SK-N-SH (cell line): Measurements from ENCODE around the gene PNCK. TPM values are rescaled to one million over a fixed set of nuclear protein-coding genes. Genes with fewer than 3 reads are reported as not detected.

ENCODE experiments used
- CTCF ChIA-PET: fragments of 300-600, 350-600 bp; formaldehyde crosslinking; extraction: SDS; loops from one replicate; lab custom pipeline; 2021; lab: Yijun Ruan, JAX
- POLR2A ChIA-PET: fragments of 350-600 bp; sonication (Branson Sonifier 250); formaldehyde crosslinking; extraction: SDS; loops from one replicate; lab custom pipeline; 2020; ENCODE audit warnings: antibody characterized with exemption, inconsistent platforms; lab: Yijun Ruan, JAX
- DNase-seq: peaks from one replicate; pipeline ENCODE4 v3.0.0; 2012
- H2AFZ ChIP-seq: fragments of 200-600 bp; sonication (generic); 2 replicates; pipeline ENCODE4 v1.8.1; 2016; ENCODE audit warnings: antibody characterized with exemption, mild to moderate bottlenecking, low read depth
- H3F3A ChIP-seq: fragments of 200-600 bp; sonication (generic); replicated peaks from 2 replicates; pipeline ENCODE3; 2016; ENCODE audit warnings: antibody characterized with exemption, mild to moderate bottlenecking; ENCODE audit not compliant: insufficient read depth
- H3K27ac ChIP-seq, 2 experiments: fragments of 200-500 bp in 1 of 2; fragments of 200-600 bp in 1 of 2; sonication (Bioruptor generic) in 1 of 2; sonication (generic), shearing (Covaris generic) in 1 of 2; 2 replicates each; pipeline versions ENCODE4 v1.5.1 to v1.6.1; 2014 to 2016; ENCODE audit warnings: low read depth in 2 of 2, inconsistent platforms in 1 of 2, low read length in 1 of 2, mild to moderate bottlenecking in 1 of 2, mixed read lengths in 1 of 2
- H3K27me3 ChIP-seq: fragments of 200-600 bp; sonication (generic), shearing (Covaris generic); 2 replicates; pipeline ENCODE4 v1.6.1; 2016; ENCODE audit warnings: mixed run types; ENCODE audit not compliant: insufficient read depth
- H3K36me3 ChIP-seq, 2 experiments: fragments of 200-500 bp in 1 of 2; fragments of 200-600 bp in 1 of 2; sonication (Bioruptor generic) in 1 of 2; sonication (generic) in 1 of 2; replicated peaks in 1 of 2; 2 replicates each; pipeline versions ENCODE3 to v1.5.1; 2014 to 2016; ENCODE audit warnings: low read length in 1 of 2, mild to moderate bottlenecking in 1 of 2; ENCODE audit not compliant: insufficient read depth in 2 of 2, control insufficient read depth in 1 of 2
- H3K4me1 ChIP-seq, 2 experiments: fragments of 200-500 bp in 1 of 2; fragments of 200-600 bp in 1 of 2; sonication (Bioruptor generic) in 1 of 2; sonication (generic), shearing (Covaris generic) in 1 of 2; 2 replicates each; pipeline versions ENCODE4 v1.5.1 to v1.6.1; 2014 to 2016; ENCODE audit warnings: low read depth in 1 of 2, low read length in 1 of 2, mixed run types in 1 of 2; ENCODE audit not compliant: insufficient read depth in 2 of 2, control insufficient read depth in 1 of 2
- H3K4me2 ChIP-seq: fragments of 200-600 bp; sonication (generic), shearing (Covaris generic); 2 replicates; pipeline ENCODE4 v1.6.1; 2017; ENCODE audit warnings: mixed run types
- H3K4me3 ChIP-seq, 2 experiments: fragments of 200-500 bp in 1 of 2; fragments of 200-600 bp in 1 of 2; sonication (Bioruptor generic) in 1 of 2; sonication (generic), shearing (Covaris generic) in 1 of 2; 2 replicates each; pipeline versions ENCODE4 v1.5.1 to v1.8.1; 2014 to 2016; ENCODE audit warnings: low read depth in 2 of 2, inconsistent platforms in 1 of 2, low read length in 1 of 2, mild to moderate bottlenecking in 1 of 2, mixed read lengths in 1 of 2, moderate library complexity in 1 of 2
- H3K79me2 ChIP-seq: fragments of 200-600 bp; sonication (generic); 2 replicates; pipeline ENCODE4 v1.8.1; 2017; ENCODE audit warnings: mild to moderate bottlenecking; ENCODE audit not compliant: insufficient read depth
- H3K9ac ChIP-seq: fragments of 200-600 bp; sonication (generic); 2 replicates; pipeline ENCODE4 v1.6.1; 2017; ENCODE audit warnings: mixed run types
- H3K9me2 ChIP-seq: fragments of 200-600 bp; sonication (generic); 2 replicates; pipeline ENCODE4 v1.6.1; 2017; ENCODE audit warnings: mixed run types
- H3K9me3 ChIP-seq: fragments of 200-600 bp; sonication (generic); 2 replicates; pipeline ENCODE4 v1.6.1; 2017; ENCODE audit warnings: mixed run types, mild to moderate bottlenecking, moderate library complexity
- H4K20me1 ChIP-seq: fragments of 200-600 bp; sonication (generic); 2 replicates; pipeline ENCODE4 v1.6.1; 2017; ENCODE audit warnings: mild to moderate bottlenecking, mixed run types; ENCODE audit not compliant: insufficient read depth
- CHD2 ChIP-seq: fragments of 150-350 bp; IDR thresholded peaks from 2 replicates; pipeline ENCODE4 v1.6.1; 2018; ENCODE audit warnings: low read length; ENCODE audit not compliant: partially characterized antibody
- FOSL2 ChIP-seq: IDR thresholded peaks from 2 replicates; pipeline ENCODE4 v1.4.0; 2012; ENCODE audit warnings: low read depth, mild to moderate bottlenecking, moderate library complexity, borderline replicate concordance
- FOXJ3 ChIP-seq: sonication (generic); formaldehyde crosslinking; IDR thresholded peaks from 2 replicates; pipeline ENCODE4 v1.5.1; 2020; ENCODE audit warnings: mild to moderate bottlenecking, missing genetic modification reagents
- GABPA ChIP-seq: IDR thresholded peaks from 2 replicates; pipeline ENCODE4 v1.4.0; 2012; ENCODE audit warnings: low read depth, mild to moderate bottlenecking
- JUND ChIP-seq: IDR thresholded peaks from 2 replicates; pipeline ENCODE4 v1.4.0; 2012
- MXI1 ChIP-seq: IDR thresholded peaks from 2 replicates; pipeline ENCODE4 v1.6.1; 2012; ENCODE audit warnings: mild to moderate bottlenecking, low read depth, low read length, improper control_type of control experiment
- NRF1 ChIP-seq: IDR thresholded peaks from 2 replicates; pipeline ENCODE4 v1.6.1; 2012; ENCODE audit warnings: low read depth, mild to moderate bottlenecking, low read length
- POLR2AphosphoS5 ChIP-seq: IDR thresholded peaks from 2 replicates; pipeline ENCODE4 v1.6.1; 2012; ENCODE audit warnings: low read depth, low read length
- RXRA ChIP-seq: IDR thresholded peaks from 2 replicates; pipeline ENCODE4 v1.4.0; 2012; ENCODE audit warnings: low read depth, mild to moderate bottlenecking, borderline replicate concordance
- SMC3 ChIP-seq: IDR thresholded peaks from 2 replicates; pipeline ENCODE4 v1.6.1; 2012; ENCODE audit warnings: low read depth, low read length, improper control_type of control experiment
- TCF12 ChIP-seq: IDR thresholded peaks from 2 replicates; pipeline ENCODE4 v1.4.0; 2012
- WGBS: methylation state at CpG from one replicate; pipeline ENCODE4 v1.1.6; 2017; ENCODE audit warnings: low lambda C conversion rate; 5-methylcytosine and 5-hydroxymethylcytosine counted together
- polyA plus RNA-seq, 3 experiments: library from polyadenylated mRNA; depleted of rRNA; stranded (reverse); fragments of >200 nt; gene quantifications; 2 replicates each; pipeline ENCODE4 v1.2.3, GENCODE V29; 2012
- TF ChIP-seq, protein P1 (sequence below): IDR thresholded peaks from 2 replicates; pipeline ENCODE4 v1.6.1; 2012; ENCODE audit warnings: mild to moderate bottlenecking, low read depth, low read length, moderate library complexity
- TF ChIP-seq, protein P2 (sequence below): fragments of 150-350 bp; IDR thresholded peaks from 2 replicates; pipeline ENCODE4 v1.6.1; 2016; ENCODE audit warnings: mild to moderate bottlenecking, low read depth, low read length
- TF ChIP-seq, protein P3 (sequence below): fragments of 200-600 bp; sonication (generic); IDR thresholded peaks from 2 replicates; pipeline ENCODE4 v1.6.1; 2017; ENCODE audit warnings: antibody characterized with exemption, mild to moderate bottlenecking, moderate library complexity
- TF ChIP-seq, protein P4 (sequence below): IDR thresholded peaks from 2 replicates; pipeline ENCODE4 v1.4.0; 2012; ENCODE audit warnings: low read depth, borderline replicate concordance

The PNCK gene
- polyA plus RNA-seq, 1 of the 3 experiments (the other 2 are of a cell fraction): 1.2 TPM

DNA sequence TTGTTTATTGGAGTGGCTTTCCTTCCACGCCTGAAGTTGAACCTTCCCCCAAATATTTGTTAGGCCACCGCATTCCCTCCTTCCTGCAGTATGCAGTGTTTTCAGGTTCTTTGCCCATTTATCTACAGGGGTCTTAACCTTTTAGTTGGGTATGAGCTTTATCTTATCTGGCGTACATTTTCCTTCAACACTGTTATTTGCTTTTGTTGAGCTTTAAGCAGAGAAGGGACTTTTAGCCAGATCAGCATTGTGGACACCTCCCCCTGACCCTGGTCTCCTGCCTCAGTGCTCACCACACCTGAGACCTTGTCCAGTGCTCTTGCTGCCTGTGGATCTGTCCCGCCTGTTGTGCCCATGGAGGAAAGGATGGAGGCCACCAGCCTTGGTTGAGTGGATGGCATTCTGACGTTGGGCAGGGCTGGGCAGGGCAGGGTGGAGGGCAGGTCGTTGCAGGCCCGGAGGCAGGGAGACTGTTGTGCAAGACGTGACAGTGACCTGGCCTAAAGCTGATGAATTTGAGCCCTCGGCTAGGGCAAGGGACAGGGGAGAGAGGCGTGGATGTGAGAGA is 27.6 kb downstream of the PNCK start (continued):
- TF ChIP-seq MXI1 (no peak), SMC3 (no peak), GABPA (no peak)
- TF ChIP-seq, all 33 proteins: peak for 0

DNA sequence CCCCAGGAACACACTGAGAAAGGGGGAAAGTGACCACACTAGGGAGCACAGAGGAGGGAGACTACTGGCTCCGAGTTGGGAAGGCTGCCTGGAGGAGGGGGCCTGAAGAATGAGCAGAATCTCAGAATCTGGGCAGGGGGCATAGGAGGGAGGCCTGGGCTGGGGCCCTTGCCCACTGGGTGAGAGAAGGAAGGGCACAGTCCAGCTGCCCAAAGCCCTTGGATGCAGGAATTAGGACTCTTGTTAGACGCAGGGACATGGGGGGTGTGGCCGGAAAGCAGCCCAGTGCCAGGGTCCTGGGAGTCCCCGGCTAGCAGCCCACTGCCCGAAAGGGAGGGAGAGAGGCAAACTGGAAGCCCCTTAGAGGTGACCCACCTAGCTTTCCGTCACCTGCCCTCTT is 28.5 kb downstream of the PNCK start:
- TF ChIP-seq TCF12 (no peak), FOXJ3 (no peak), JUND (no peak), CHD2 (no peak), SMC3 (no peak), FOSL2 (no peak), POLR2AphosphoS5 (no peak), NRF1 (no peak), RXRA (no peak)
- TF ChIP-seq, protein P1, sequence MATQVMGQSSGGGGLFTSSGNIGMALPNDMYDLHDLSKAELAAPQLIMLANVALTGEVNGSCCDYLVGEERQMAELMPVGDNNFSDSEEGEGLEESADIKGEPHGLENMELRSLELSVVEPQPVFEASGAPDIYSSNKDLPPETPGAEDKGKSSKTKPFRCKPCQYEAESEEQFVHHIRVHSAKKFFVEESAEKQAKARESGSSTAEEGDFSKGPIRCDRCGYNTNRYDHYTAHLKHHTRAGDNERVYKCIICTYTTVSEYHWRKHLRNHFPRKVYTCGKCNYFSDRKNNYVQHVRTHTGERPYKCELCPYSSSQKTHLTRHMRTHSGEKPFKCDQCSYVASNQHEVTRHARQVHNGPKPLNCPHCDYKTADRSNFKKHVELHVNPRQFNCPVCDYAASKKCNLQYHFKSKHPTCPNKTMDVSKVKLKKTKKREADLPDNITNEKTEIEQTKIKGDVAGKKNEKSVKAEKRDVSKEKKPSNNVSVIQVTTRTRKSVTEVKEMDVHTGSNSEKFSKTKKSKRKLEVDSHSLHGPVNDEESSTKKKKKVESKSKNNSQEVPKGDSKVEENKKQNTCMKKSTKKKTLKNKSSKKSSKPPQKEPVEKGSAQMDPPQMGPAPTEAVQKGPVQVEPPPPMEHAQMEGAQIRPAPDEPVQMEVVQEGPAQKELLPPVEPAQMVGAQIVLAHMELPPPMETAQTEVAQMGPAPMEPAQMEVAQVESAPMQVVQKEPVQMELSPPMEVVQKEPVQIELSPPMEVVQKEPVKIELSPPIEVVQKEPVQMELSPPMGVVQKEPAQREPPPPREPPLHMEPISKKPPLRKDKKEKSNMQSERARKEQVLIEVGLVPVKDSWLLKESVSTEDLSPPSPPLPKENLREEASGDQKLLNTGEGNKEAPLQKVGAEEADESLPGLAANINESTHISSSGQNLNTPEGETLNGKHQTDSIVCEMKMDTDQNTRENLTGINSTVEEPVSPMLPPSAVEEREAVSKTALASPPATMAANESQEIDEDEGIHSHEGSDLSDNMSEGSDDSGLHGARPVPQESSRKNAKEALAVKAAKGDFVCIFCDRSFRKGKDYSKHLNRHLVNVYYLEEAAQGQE: no peak
- TF ChIP-seq, protein P2, sequence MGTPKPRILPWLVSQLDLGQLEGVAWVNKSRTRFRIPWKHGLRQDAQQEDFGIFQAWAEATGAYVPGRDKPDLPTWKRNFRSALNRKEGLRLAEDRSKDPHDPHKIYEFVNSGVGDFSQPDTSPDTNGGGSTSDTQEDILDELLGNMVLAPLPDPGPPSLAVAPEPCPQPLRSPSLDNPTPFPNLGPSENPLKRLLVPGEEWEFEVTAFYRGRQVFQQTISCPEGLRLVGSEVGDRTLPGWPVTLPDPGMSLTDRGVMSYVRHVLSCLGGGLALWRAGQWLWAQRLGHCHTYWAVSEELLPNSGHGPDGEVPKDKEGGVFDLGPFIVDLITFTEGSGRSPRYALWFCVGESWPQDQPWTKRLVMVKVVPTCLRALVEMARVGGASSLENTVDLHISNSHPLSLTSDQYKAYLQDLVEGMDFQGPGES: no peak
- TF ChIP-seq, protein P3, sequence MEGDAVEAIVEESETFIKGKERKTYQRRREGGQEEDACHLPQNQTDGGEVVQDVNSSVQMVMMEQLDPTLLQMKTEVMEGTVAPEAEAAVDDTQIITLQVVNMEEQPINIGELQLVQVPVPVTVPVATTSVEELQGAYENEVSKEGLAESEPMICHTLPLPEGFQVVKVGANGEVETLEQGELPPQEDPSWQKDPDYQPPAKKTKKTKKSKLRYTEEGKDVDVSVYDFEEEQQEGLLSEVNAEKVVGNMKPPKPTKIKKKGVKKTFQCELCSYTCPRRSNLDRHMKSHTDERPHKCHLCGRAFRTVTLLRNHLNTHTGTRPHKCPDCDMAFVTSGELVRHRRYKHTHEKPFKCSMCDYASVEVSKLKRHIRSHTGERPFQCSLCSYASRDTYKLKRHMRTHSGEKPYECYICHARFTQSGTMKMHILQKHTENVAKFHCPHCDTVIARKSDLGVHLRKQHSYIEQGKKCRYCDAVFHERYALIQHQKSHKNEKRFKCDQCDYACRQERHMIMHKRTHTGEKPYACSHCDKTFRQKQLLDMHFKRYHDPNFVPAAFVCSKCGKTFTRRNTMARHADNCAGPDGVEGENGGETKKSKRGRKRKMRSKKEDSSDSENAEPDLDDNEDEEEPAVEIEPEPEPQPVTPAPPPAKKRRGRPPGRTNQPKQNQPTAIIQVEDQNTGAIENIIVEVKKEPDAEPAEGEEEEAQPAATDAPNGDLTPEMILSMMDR: no peak
- TF ChIP-seq, protein P4, sequence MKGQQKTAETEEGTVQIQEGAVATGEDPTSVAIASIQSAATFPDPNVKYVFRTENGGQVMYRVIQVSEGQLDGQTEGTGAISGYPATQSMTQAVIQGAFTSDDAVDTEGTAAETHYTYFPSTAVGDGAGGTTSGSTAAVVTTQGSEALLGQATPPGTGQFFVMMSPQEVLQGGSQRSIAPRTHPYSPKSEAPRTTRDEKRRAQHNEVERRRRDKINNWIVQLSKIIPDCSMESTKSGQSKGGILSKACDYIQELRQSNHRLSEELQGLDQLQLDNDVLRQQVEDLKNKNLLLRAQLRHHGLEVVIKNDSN: no peak
- TF ChIP-seq, all 33 proteins: peak for 0
- Histone ChIP-seq H3K36me3 (no peaks in the 10 kb centered on the region), H3K79me2 (no peaks in the 10 kb centered on the region), H3K9me3 (no peaks in the 10 kb centered on the region), H3K27ac (no peak overlapping the region), H3K4me2 (no peak overlapping the region), H3K4me3 (no peak overlapping the region), H3F3A (no peaks in the 10 kb centered on the region), H3K9me2 (no peaks in the 10 kb centered on the region), H2AFZ (no peak overlapping the region), H3K9ac (no peak overlapping the region), H3K4me1 (peaks cover 0 to 3% of the 10 kb centered on the region in 2 experiments; a peak in 1 of 4 replicates), H3K27me3 (peaks cover 69% of the 10 kb centered on the region), H4K20me1 (no peaks in the 10 kb centered on the region)
- DNase-seq: no peak
- ChIA-PET POLR2A (no interaction called here), CTCF (interaction anchor here (0.6 to 11.0 kb wide), 19 partner anchors 9 to 184 kb away, joined by 3 to 106 read pairs (median 7); partner anchors contain the start of gene HAUS7)
- WGBS: 50% methylated on average over 1 of the region's 6 CpGs
